ENCODE data around the gene SPX. TPM values are rescaled to one million over a fixed set of nuclear protein-coding genes. Genes with fewer than 3 reads are reported as not detected.

The SPX gene
- total RNA-seq, 1 donor from 2014 or later: 3.4 TPM

GRCh38 chr12:21500786-21501257 lies 25.3 kb upstream of the SPX start:
- FAIRE-seq (no peak), DNase-seq (ENCODE audit: low read depth) (no peak)
- Histone ChIP-seq H3K36me3 (ENCODE audit: control insufficient read depth, insufficient read depth, low read length) (peaks cover 8% of the 10 kb centered on the region), H3K4me3 (ENCODE audit: low read depth, low read length) (peak overlapping the region; percentile 93), H3K27me3 (ENCODE audit: control insufficient read depth, insufficient read depth, low read length) (no peaks in the 10 kb centered on the region)
- TF ChIP-seq, protein P1, sequence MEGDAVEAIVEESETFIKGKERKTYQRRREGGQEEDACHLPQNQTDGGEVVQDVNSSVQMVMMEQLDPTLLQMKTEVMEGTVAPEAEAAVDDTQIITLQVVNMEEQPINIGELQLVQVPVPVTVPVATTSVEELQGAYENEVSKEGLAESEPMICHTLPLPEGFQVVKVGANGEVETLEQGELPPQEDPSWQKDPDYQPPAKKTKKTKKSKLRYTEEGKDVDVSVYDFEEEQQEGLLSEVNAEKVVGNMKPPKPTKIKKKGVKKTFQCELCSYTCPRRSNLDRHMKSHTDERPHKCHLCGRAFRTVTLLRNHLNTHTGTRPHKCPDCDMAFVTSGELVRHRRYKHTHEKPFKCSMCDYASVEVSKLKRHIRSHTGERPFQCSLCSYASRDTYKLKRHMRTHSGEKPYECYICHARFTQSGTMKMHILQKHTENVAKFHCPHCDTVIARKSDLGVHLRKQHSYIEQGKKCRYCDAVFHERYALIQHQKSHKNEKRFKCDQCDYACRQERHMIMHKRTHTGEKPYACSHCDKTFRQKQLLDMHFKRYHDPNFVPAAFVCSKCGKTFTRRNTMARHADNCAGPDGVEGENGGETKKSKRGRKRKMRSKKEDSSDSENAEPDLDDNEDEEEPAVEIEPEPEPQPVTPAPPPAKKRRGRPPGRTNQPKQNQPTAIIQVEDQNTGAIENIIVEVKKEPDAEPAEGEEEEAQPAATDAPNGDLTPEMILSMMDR (IDR thresholded peaks at IDR 0.05; ENCODE audit: insufficient read depth, low read length, severe bottlenecking): no peak

DNA sequence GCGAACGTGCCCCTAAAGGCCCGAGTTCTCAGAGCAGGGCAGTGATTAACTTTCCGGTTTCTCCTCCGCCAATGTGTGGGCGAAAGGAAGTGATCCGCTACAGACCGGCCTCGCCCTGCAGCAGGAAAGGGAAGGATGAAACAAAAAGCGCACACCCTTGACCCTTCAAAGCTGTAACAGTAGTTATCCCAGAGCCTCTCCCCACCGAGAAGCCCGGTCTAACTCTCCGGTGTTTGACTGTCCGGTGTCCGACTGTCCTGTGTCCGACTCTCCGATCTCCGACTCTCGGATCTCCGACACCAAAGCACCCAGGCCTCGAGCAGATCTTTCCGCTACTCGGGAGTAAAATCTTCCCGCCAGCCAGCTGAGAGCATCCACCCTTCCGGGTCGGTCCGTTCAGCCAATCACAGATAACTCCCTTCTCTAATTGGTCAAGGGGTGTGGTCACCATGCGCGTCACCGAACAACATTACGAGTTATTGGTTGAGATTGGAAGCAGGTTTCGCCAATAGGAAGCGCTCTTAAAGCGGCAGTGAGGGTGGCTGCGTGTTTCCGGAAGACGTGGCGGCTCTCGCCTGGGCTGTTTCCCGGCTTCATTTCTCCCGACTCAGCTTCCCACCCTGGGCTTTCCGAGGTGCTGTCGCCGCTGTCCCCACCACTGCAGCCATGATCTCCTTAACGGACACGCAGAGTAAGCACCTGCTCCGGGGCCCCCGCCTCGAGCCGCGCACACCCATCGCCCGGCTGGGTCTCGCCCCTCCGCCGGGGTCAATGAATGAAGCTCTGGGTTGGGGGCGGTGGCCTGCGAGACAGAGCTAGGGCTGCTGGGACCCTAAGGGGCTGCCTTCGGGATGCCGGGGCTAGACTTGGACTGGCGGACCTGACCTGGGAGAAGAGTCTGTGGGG lies 24.6 kb upstream of the SPX start, which contains the start of the genes GOLT1B and RECQL:
GOLT1B (plus strand) TSS at position 532 of the 906 bp plus-strand sequence; CDS start at position 667, 135 bp downstream.
RECQL (minus strand) TSS at position 378 of the 906 bp plus-strand sequence. CDS start 2,065 bp downstream, outside the sequence.
- Histone ChIP-seq H3K27me3 (ENCODE audit: control insufficient read depth, insufficient read depth, low read length) (no peaks in the 10 kb centered on the region), H3K36me3 (ENCODE audit: control insufficient read depth, insufficient read depth, low read length) (peaks cover 8% of the 10 kb centered on the region), H3K4me3 (ENCODE audit: low read depth, low read length) (peak within 1 kb of the TSS; percentile 93)
- FAIRE-seq (peak; percentile 97), DNase-seq (ENCODE audit: low read depth) (peak; percentile 97)
- TF ChIP-seq, protein P1 (IDR thresholded peaks at IDR 0.05; ENCODE audit: insufficient read depth, low read length, severe bottlenecking): no peak

DNA sequence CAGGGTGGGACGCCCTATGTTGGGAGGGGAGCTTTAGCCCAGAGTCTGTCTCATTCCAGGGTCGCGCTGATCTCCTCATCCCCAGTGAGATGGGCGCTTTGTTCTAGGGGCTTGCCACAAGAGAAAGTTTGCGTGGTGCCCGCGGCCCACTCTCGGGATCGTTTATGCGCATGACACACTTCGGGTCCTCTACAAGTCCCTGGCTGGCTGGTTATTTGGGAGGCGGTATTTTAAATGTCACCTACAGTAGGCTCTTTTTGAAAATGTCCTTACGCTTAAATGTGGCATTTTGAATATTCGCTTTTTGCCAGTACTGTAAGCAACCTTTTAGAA lies 24.0 kb upstream of the SPX start:
- no peak for FAIRE-seq

GRCh38 chr12:21502872-21503271 lies 23.2 kb upstream of the SPX start:
- H3K4me3 ChIP-seq (ENCODE audit: low read depth, low read length): no peak overlapping the region
- no peak for FAIRE-seq

More for the DNA sequence above, 24.0 kb upstream of the SPX start:
- Histone ChIP-seq H3K4me3 (ENCODE audit: low read depth, low read length) (peak overlapping the region; percentile 93), H3K27me3 (ENCODE audit: control insufficient read depth, insufficient read depth, low read length) (no peaks in the 10 kb centered on the region), H3K36me3 (ENCODE audit: control insufficient read depth, insufficient read depth, low read length) (peaks cover 6% of the 10 kb centered on the region)
- TF ChIP-seq, protein P1 (IDR thresholded peaks at IDR 0.05; ENCODE audit: insufficient read depth, low read length, severe bottlenecking): no peak
- peak; percentile 15 for DNase-seq (ENCODE audit: low read depth)

DNA sequence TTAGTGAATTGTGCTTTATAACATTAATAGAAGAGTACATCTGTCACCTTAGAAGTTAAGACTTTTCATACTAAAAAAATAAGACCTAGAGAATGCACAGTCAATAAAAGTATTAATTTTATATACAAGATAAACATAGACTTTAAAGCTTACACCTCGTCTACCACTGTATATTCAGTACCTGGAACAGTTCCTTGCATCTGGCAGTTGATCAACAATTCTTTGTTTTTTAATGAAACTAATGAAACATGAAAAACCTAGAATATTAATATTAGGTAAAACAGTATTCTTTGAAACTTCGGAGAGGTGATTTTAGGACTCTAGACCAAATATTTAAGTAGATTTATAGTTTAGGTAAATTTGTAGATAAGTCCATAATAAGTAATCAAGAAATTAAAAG lies 20.2 kb upstream of the SPX start:
- Histone ChIP-seq H3K27me3 (ENCODE audit: control insufficient read depth, insufficient read depth, low read length) (no peaks in the 10 kb centered on the region), H3K36me3 (ENCODE audit: control insufficient read depth, insufficient read depth, low read length) (peaks cover 4% of the 10 kb centered on the region), H3K4me3 (ENCODE audit: low read depth, low read length) (no peak overlapping the region)
- FAIRE-seq (no peak), DNase-seq (ENCODE audit: low read depth) (no peak)
- TF ChIP-seq, protein P1 (IDR thresholded peaks at IDR 0.05; ENCODE audit: insufficient read depth, low read length, severe bottlenecking): no peak

More at GRCh38 chr12:21502872-21503271, 23.2 kb upstream of the SPX start:
- no peaks in the 10 kb centered on the region for H3K27me3 ChIP-seq (ENCODE audit: control insufficient read depth, insufficient read depth, low read length)
- TF ChIP-seq, protein P1 (IDR thresholded peaks at IDR 0.05; ENCODE audit: insufficient read depth, low read length, severe bottlenecking): no peak
- peaks cover 5% of the 10 kb centered on the region for H3K36me3 ChIP-seq (ENCODE audit: control insufficient read depth, insufficient read depth, low read length)
- DNase-seq (ENCODE audit: low read depth): no peak
